ENCODE data around the gene NPIPB2.

NPIPB2 gene

DNA sequence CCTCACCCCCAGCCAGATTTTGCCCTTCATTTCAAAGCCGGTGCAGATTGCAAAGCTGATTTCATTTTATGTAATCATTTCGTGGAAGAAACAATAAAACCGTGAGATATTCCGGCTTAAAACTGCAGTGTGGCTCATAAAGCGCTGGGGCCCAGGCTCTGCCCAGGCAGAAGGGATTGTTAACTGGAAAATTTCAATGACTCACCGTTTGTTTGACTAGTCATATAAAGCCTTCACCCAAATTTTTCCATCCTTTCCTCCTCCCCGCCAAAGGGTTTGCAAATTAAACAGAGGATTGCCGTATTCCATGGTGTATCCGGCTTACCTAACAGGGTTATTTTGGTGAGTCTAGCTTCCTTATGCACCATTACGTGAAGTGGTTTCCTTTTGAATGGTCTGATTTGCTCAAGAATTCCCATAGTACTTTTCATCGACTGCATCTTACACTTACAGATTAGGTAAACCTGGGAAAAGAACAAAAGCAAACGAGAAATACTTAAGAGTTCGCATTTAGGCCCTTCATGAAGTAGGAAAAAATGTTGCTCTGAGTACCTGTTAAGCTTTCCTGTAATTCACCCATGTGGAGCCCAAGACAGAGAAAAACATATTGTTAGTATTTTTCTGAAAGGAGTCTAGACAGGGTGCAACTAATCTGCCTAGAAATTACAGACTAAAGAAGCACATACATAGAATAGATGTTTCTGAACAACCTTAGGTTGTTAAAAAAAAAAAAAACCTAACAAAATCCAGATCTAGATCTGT, 25.1 kb downstream of the NPIPB2 start:
- H3K4me3 ChIP-seq (ENCODE audit: low read length): peak overlapping the region; percentile 61
- TF ChIP-seq ZNF274 (IDR thresholded peaks at IDR 0.05; ENCODE audit: low read depth, low read length): no peak

DNA sequence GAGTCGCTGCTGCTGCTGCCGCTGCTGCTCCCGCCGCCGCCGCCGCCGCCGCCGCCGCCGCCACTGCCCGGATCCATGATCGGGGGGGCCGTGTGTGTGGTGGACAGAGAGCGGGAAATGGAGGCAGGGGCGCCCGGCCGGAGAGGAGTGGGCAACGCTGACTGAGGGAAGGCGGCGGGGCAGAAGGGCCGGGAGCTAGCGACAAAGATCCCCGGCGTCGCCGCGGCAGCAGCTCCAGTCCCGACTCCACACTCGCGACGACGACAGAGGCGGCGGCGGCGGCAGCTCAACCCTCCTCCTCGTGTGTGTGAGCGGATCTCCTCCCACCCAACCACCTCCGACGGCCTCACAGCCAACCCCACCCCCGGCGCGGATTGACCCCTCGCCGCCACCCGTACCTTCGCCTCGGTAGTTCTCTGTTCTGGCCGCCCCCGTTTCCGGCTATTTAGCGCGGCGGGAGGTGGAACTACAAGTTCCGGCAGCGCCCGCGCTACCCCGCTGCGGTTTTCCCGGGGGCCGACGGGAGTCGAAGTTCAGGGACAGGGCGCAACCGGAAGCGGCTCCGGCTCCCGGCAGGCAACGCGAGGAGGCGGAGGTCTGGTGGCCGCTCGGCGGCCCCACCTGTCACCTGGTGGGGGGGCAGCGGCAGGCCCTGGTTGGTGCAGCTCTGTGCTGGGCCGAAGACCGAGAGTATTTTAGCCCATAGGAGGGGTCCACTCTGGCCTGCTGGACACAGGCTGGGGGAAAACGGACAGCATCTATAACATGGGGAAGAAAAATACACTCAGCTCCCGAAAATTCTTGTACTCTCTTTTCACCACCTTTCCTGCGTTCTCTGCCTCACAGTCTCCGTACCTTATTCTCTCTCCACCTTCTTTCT, 26.0 kb downstream of the NPIPB2 start, which contains the start of gene GSPT1:
TSS of gene GSPT1 (minus strand) at position 313 of the 880 bp plus-strand sequence. CDS start at position 77, 236 bp downstream.
- TF ChIP-seq ZNF274 (IDR thresholded peaks at IDR 0.05; ENCODE audit: low read depth, low read length): no peak
- peak within 1 kb of the TSS; percentile 91 for H3K4me3 ChIP-seq (ENCODE audit: low read length)

DNA sequence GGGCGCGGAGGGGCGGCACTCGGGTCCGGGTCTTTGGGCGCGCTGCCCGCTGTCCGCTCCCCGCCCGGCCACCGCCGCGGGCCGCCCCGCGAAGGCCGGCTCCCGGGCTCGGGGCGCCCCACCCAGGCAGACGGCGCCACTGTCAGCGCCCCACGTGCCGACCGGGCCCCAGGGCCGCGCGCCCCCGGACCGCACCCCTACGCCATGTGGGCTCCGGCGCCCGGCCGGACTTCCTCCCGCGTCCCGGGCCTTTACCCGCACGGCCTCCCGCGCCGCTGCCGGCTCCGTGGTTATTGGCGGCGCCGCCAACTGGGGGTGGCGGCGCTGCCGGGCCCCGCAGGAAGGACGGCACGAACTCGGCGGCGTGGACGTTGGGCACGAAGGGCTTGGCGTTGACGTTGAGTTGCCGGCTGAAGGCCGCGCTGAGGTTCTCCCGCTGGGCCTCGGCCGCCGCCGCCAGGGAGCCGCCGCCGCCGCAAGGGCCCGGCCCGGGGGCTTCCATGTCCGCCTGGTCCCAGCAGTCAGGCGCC, 26.7 kb downstream of the NPIPB2 start:
- TF ChIP-seq ZNF274 (IDR thresholded peaks at IDR 0.05; ENCODE audit: low read depth, low read length): no peak
- peak overlapping the region; percentile 91 for H3K4me3 ChIP-seq (ENCODE audit: low read length)

DNA sequence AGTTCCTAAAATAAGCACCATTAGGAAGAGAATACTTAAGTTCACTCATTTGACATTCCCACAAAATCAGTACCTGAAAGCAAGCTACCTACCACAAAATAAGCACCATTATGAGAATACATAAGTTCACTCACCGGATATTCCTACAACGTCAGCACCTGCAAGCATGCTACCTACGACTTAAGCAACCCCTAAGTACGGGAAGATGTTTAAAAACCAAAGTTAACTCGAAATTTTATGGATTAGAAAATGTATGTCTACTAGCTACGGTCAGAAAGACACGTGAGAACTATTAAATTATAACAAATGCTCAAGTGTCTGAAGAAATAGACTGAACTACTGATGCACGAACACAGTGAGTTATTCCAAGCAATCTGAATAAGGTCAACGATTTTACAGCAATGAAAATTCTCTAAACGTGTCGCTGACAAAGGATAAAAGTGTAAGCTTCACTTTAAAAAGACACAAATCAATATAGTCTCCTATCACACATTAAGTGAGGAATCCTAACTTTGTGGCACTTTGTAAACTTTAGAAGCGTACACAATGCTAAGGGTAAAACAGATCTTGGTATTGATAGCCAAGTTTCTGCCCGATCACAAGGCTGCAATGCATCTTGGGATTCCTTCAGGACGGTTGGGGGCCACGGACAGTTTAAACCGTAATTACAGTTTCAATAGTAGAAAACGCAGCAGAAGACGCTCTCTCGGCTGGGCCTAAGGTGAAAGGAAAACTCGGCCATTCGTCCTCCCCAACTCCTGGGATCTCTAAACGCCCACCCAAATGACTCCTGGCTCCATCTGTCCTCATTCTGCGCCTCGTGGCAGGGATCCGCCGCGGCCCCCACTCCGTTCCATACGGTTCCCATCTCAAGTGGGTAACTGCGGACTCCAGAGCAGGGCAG, 27.4 kb downstream of the NPIPB2 start:
- no peak for TF ChIP-seq ZNF274 (IDR thresholded peaks at IDR 0.05; ENCODE audit: low read depth, low read length)

DNA sequence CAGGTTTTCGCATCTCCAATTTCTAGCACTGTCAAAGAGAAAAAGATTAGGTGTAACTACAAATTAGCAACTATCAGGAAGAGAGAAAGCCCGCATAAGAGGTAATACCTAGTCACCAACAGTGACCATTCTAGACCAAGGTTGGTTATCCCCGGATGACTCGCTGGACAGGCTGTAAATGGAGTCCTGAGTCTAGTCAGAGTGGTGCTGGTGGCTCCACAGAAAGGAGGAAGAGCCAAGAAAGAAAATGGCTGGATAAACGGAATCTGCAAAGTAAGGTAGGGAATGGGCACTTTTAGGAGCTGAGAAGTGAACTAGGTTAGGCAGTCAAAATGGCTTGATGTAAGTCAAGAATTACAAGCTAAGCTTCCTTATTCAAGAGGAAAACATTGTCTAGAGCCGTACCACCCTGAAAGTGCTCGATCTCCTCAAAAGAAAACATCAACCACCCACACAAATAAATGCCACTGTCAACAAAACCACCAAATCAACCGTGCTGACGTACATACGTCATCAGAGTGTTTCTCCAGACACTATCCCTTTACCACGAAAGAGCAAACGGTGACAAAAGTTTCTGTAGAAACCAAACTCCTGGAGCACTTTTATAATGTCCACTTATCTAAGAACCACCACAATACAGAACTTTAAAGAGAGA, 28.3 kb downstream of the NPIPB2 start:
- TF ChIP-seq ZNF274 (IDR thresholded peaks at IDR 0.05; ENCODE audit: low read depth, low read length): no peak
- peak overlapping the region; percentile 91 for H3K4me3 ChIP-seq (ENCODE audit: low read length)

More for the DNA sequence above, 27.4 kb downstream of the NPIPB2 start:
- H3K4me3 ChIP-seq (ENCODE audit: low read length): peak overlapping the region; percentile 91

DNA sequence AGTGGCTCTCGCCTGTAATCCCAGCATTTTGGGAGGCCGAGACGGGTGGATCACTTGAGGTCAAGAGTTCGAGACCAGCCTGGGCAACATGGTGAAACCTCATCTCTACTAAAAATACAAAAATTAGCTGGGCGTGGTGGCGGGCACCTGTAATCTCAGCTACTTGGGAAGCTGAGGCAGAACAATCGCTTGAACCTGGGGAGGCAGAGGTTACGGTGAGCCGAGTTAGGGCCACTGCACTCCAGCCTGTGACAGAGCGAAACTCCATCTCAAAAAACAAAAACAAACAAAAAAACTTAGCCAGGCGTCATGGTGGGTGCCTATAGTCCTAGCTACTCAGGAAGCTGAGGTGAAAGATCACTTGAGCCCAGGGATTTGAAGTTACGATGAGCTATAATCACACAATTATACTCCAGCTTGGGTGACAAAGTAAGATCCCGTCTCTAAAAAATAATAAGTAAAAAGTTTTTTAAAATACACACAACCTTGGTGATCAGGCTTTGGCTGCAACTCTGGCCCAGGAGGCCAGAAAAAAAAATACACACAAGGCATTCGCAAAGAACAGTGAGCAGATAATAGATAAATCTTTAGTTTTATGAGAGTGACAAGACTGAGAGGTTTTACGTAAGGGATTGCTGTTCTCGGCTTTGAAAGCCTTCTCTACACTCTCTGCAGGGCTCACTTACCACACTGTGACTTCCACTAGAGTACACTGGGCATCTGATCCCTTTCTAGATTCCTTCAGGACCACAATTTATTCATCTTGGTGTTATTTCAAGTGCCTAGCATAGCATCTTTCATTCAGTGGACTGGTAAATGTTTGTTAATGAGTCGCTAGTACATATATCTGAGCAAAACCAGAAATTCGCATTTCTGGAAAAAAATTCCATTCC, 31.9 kb downstream of the NPIPB2 start:
- no peak for TF ChIP-seq ZNF274 (IDR thresholded peaks at IDR 0.05; ENCODE audit: low read depth, low read length)
- H3K4me3 ChIP-seq (ENCODE audit: low read length): no peak overlapping the region

DNA sequence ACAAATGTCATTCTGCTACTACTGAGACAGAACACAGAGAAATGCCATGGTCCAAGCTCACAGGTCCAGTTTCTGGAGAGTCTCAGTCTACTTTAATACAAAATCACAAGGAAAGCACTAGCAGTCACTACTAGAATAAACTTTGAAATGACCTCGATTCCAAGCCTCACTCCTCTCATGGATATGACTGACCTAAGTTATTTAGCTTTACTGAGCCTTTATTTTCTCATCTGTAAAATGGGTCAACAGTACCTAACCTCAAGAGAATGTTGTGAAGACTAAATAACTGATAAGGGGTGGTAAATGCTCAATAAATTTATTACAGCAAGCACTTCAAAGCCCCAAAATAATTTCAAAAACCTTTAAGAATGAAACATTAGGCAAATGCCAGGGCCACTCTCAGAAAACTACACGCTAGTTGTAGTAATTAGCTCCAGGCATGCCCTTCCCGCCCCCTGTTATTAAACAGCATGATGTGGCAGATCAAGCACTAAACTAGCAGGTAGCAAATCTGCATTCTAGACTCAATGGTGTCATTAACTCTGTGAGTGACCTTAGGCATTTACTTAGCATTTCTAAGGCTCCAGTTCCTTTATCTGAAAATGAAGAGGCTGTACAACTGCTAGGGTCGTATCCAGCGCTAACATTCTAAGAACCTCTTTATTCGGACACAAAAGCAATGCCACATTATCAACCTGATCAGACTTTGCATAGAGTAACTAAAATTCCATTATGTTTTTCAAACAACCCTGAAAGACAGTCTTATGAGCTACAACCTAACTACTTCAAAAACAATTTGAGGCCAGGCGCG, 34.5 kb downstream of the NPIPB2 start:
- TF ChIP-seq ZNF274 (IDR thresholded peaks at IDR 0.05; ENCODE audit: low read depth, low read length): no peak

DNA sequence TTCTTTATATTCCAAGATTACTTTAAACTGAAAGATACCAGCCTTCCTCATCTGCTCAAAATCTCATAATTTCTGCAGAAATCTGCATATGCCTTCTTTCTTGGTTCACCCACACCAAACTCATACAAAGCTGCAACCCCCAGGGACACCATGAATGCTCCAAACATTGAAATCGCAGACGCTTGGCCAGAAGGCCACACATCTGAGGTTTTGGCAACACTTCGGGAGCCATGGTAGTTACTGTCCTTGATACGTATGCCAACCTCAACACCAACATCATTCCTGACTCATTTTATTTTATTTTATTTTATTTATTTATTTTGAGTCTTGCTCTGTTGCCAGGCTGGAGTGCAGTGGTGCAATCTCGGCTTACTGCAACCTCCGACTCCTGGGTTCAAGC, 37.9 kb downstream of the NPIPB2 start:
- TF ChIP-seq ZNF274 (IDR thresholded peaks at IDR 0.05; ENCODE audit: low read depth, low read length): no peak
- no peak overlapping the region for H3K4me3 ChIP-seq (ENCODE audit: low read length)

More for the DNA sequence above, 34.5 kb downstream of the NPIPB2 start:
- H3K4me3 ChIP-seq (ENCODE audit: low read length): no peak overlapping the region

DNA sequence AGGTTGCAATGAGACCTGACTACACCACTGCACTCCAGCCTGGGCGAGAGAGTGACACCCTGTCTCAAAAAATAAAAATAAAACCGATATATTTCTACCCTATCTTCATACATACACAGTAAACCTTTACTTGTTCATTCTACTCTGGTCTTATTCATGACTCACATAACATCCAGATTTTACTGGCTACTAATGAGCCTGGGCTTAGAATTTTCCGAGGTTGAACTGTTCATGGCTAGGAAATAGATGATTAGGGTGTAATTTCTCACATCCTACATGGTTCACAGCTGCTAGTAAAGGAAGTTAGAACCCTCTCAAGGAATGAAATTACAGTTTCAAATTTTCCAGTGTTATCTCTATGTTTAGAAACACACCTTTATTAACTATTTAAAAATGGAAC, 40.8 kb downstream of the NPIPB2 start:
- no peak for TF ChIP-seq ZNF274 (IDR thresholded peaks at IDR 0.05; ENCODE audit: low read depth, low read length)
- H3K4me3 ChIP-seq (ENCODE audit: low read length): no peak overlapping the region

DNA sequence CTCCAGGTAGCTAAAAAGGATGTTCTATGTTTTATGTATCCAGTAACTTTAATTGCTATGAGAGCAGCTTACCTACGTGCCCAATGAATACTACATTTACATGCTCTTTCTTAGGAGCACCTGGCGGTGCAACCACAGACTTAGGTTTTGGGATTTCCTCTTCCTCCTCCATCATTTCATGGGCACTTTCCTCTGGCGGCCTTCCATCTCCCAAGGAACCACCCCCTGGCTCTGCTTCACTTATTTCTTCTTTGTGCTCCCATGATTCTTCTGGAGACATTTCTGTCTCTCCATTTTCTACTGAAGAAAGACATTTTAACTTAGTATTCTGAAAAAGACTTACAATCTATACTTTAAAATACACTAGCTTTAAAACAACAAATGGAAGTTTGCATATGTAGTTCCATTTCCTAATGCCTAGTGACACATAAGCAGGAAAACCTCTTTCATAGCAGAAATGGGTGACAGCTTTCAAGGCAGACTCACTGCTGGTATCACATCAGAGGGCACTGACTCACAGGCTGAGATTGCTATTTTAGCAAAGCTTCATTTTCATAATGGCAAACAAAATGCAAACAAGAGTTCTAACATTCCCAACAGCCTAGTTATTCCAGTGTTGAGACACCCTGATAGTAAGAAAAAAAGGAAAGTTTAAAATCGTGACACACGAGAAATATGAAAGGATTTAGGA, 45.2 kb downstream of the NPIPB2 start:
- no peak overlapping the region for H3K4me3 ChIP-seq (ENCODE audit: low read length)
- TF ChIP-seq ZNF274 (IDR thresholded peaks at IDR 0.05; ENCODE audit: low read depth, low read length): no peak

DNA sequence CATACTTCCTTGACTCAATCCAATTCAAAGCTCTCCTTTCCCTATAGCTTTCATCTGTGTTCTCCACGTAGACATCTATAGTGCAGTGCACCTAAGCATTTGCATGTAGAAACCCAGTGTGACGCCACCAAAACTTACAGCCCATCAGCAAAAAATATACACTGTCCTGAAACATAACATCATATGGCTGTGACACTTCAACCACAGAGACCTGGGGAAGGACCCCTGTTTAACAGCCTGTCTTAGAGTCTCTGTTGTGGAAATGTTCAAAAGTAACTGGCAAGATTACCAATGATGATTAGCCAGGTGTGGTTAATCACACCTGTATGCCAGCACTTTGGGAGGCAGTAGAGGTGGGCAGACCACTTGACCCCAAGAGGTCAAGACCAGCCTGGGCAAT, 48.3 kb downstream of the NPIPB2 start:
- H3K4me3 ChIP-seq (ENCODE audit: low read length): no peak overlapping the region
- TF ChIP-seq ZNF274 (IDR thresholded peaks at IDR 0.05; ENCODE audit: low read depth, low read length): no peak

All from GM08714 (cell line).